ENCODE results near the gene LNX2. TPM values are rescaled to one million over a fixed set of nuclear protein-coding genes. Genes with fewer than 3 reads are reported as not detected.
A peak's percentile ranks its signal among the peaks of the same experiment; 100 is the strongest.

LNX2 gene
- total RNA-seq, 6 experiments from 2014 or later: 9.5 to 28.3 (median 19.6) TPM

DNA sequence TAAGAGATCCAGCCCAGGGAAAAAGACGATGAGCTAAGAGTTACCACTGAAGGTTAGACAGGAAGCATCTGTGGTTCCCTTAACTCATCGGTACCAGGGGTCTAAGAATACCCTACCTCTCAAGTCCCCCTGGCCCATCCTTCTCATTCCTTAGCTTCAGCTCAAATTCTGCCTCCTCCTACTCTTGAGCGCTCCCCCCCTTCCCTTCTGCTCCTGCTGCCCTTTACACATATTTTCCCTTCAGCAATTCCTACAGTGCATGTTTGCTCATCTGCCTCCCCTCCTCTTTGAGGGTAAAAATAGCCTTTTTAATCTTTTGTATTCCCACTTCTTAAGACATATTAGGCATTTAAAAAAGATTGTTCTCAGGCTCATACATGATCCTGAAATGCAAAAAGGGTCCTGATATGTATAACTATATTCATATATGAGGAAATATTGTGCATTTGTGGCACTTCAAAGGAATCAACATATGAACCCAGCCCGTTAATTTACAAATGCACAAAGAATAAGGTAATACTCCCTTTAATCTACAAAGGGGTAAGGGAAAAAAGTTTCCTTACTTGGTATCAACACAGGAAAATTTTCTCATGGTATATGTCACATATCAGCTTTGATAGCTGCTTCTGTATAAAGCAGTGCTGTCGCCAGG lies 33.1 kb downstream of the LNX2 start:
- no peak overlapping the region for H3K27ac ChIP-seq
- TF ChIP-seq POLR2A (IDR thresholded peaks at IDR 0.05): no peak
- TF ChIP-seq, protein P1, sequence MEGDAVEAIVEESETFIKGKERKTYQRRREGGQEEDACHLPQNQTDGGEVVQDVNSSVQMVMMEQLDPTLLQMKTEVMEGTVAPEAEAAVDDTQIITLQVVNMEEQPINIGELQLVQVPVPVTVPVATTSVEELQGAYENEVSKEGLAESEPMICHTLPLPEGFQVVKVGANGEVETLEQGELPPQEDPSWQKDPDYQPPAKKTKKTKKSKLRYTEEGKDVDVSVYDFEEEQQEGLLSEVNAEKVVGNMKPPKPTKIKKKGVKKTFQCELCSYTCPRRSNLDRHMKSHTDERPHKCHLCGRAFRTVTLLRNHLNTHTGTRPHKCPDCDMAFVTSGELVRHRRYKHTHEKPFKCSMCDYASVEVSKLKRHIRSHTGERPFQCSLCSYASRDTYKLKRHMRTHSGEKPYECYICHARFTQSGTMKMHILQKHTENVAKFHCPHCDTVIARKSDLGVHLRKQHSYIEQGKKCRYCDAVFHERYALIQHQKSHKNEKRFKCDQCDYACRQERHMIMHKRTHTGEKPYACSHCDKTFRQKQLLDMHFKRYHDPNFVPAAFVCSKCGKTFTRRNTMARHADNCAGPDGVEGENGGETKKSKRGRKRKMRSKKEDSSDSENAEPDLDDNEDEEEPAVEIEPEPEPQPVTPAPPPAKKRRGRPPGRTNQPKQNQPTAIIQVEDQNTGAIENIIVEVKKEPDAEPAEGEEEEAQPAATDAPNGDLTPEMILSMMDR (IDR thresholded peaks at IDR 0.05): no peak
- intact Hi-C loops (cut with DNase I): no loop called here
- no peaks in the 10 kb centered on the region for H3K36me3 ChIP-seq
- peaks cover 0 to 8% (median 0%) of the 10 kb centered on the region in 4 donors for H3K4me1 ChIP-seq
- ATAC-seq: no peak
- no peaks in the 10 kb centered on the region for H3K27me3 ChIP-seq
- WGBS (ENCODE audit: insufficient coverage, low coverage, low lambda C conversion rate, missing lambda C conversion rate): 70% methylated on average over 4 of the region's 5 CpGs
- no peak overlapping the region for H3K4me3 ChIP-seq
- DNase-seq: no peak
- no peaks in the 10 kb centered on the region for H3K9me3 ChIP-seq

DNA sequence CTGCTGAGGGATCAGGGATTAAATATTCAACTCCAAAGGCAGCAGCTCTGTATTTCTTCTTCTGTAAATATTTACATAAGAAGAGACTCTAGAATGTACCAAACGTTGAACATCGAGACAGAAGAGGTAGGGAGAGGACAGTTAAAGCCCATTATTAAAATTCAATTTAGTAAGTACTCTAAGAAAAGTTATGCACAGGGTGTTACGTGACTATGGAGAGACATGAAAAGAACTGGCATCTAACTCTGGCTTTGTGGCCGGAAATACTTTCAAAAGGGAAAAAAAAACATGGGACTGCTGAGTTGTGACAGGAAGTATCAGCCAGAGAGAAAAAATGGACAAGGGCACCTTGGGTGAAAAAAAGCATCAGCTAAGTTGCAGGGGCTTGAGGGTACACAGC lies 36.7 kb downstream of the LNX2 start:
- intact Hi-C loops (cut with DNase I): no loop called here
- Histone ChIP-seq H3K27ac (no peak overlapping the region), H3K27me3 (no peaks in the 10 kb centered on the region), H3K36me3 (peaks cover 0 to 4% (median 0%) of the 10 kb centered on the region in 4 donors), H3K9me3 (no peaks in the 10 kb centered on the region), H3K4me1 (peaks cover 0 to 8% (median 3%) of the 10 kb centered on the region in 4 donors), H3K4me3 (no peak overlapping the region)
- DNase-seq: no peak
- ATAC-seq: peak; percentile 39 to 63 (median 63)
- WGBS (ENCODE audit: insufficient coverage, low coverage, low lambda C conversion rate, missing lambda C conversion rate): 8% methylated on average over 4 of the region's 4 CpGs
- TF ChIP-seq, protein P1 (IDR thresholded peaks at IDR 0.05): no peak
- TF ChIP-seq POLR2A (IDR thresholded peaks at IDR 0.05): no peak

DNA sequence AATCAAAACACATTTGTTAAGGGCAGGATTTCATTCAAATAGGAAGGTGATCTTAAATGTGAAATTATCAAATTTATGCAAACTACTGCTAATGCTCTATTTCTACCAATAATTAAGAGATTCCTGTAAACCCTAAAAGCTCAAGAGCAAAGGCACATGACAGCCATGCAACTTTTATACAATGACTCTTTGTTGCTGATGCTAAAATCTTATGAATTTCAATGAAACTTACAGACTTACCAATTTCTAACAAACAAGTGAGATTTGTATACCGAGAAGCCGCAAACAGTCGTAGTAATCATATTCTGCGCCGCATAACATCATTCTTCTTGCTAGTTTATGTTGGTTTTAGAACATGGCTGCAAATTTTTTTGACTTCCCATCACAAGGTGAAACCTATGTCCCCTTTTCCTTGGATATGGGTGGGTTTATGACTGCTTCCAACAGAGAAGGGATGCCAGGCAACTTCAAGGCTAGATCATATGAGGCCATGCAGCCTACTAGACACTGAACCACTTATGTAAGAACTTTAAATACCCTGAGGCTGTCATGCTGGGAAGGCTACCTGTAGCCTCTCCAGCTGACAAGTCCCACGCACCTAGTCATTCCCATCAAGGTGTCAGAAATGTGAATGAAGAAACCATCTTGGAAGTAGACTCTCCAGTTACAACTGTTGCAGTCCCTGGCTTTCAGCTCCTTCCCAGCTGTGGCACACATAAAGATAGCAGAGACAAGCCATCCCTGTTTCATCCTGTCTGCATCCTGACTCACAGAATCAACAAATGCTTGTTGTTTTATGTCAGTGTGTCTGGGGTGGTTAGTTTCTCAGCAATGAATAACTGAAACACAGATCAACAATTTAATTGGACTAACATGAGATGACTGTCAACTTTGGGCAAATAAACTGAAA lies 42.0 kb downstream of the LNX2 start:
- H3K4me1 ChIP-seq: peaks cover 0 to 6% (median under 1%) of the 10 kb centered on the region in 4 donors
- no peak for TF ChIP-seq POLR2A (IDR thresholded peaks at IDR 0.05)
- TF ChIP-seq, protein P1 (IDR thresholded peaks at IDR 0.05): no peak
- H3K4me3 ChIP-seq: no peak overlapping the region
- no peak for DNase-seq
- intact Hi-C loops (cut with DNase I): no loop called here
- no peaks in the 10 kb centered on the region for H3K27me3 ChIP-seq
- peak in 1 of 4 donors; percentile 84 for ATAC-seq
- no peaks in the 10 kb centered on the region for H3K9me3 ChIP-seq
- WGBS (ENCODE audit: insufficient coverage, low coverage, low lambda C conversion rate, missing lambda C conversion rate): 99% methylated on average over 6 of the region's 6 CpGs
- no peak overlapping the region for H3K27ac ChIP-seq
- H3K36me3 ChIP-seq: peaks cover 0 to 4% (median 0%) of the 10 kb centered on the region in 4 donors

DNA sequence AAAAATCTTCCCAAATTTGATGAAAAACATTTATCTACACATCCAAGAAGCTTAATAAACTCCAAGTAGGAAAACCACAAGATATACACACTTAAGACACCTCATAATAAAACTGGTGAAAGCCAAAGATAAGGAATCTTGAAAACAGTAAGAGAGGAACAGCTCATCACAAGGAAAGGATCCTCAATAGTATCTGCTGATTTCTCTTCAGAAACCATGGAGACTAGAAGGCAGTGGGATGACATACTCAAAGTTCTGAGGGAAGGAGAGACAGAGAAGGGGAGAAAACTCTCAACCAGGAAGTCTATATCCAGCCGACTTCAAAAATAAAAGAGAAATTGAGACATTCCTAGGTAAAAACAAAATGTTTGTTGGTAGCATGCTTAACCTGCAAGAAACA lies 45.7 kb downstream of the LNX2 start:
- Histone ChIP-seq H3K9me3 (no peaks in the 10 kb centered on the region), H3K4me3 (no peak overlapping the region), H3K4me1 (no peaks in the 10 kb centered on the region), H3K36me3 (no peaks in the 10 kb centered on the region), H3K27ac (no peak overlapping the region), H3K27me3 (no peaks in the 10 kb centered on the region)
- TF ChIP-seq, protein P1 (IDR thresholded peaks at IDR 0.05): no peak
- TF ChIP-seq POLR2A (IDR thresholded peaks at IDR 0.05): no peak
- DNase-seq: no peak
- 100% methylated on average over 1 of the region's 1 CpG for WGBS (ENCODE audit: insufficient coverage, low coverage, low lambda C conversion rate, missing lambda C conversion rate)
- intact Hi-C loops (cut with DNase I): no loop called here
- ATAC-seq: no peak
